ENCODE measurements around the gene MRPL2.

Gene MRPL2

DNA sequence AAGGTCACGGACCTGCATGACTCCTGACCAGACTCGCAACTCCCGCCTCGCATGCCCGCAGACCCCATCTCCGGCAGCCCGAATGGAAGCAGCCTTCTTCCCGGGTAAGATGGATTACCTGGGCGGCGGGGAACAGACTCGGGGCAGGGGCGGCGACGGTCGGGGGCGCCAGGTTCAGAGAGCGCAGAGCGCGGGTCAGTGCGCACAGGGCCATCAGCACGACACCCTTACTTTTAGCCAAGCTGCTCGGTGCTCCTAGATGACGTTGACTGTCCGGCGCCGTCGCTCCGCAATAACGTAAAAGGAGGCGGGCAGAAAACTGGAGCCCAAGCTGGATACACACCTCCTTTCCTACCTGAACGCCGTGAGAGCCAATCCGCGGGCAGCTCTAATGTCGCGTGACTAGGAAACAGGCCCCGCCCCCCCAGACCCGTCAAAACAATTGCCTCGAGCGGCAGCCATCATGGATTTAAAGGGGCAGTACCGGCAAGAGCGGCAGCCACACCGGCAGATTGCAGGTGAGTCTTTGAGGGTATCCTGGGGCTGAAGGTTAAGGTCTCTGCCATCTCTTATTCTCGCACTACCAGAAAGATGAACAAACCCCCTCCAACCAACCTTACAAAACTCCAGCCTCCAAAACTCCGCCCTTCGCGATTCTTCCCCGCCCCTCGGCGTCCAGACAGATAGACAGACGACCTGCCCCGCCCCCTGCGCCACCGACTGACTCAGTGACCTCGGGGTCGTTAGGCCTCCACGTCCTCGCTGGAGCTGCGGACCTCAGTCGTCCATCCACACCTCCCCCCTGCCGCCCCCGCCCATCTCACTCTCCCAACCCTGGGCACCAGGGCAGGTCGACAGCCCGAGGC, at the start of gene MRPL2, which contains the start of gene KLC4:
Gene MRPL2, minus strand, starts transcription at position 267 of the 866 bp plus-strand sequence. Its CDS starts 53 bp downstream, at position 214.
Gene KLC4, plus strand, starts transcription at position 464 of the 866 bp plus-strand sequence. CDS start 1,705 bp downstream, outside the sequence.
- DNase-seq (ENCODE audit: low read depth): peak; percentile 94

GRCh38 chr6:43107344-43108062, 48.3 kb upstream of the MRPL2 start:
- DNase-seq (ENCODE audit: low read depth): no peak

- DNase-seq (ENCODE audit: low read depth): no peak
Observed at GRCh38 chr6:43105538-43106222, 46.4 kb upstream of the MRPL2 start.

DNA sequence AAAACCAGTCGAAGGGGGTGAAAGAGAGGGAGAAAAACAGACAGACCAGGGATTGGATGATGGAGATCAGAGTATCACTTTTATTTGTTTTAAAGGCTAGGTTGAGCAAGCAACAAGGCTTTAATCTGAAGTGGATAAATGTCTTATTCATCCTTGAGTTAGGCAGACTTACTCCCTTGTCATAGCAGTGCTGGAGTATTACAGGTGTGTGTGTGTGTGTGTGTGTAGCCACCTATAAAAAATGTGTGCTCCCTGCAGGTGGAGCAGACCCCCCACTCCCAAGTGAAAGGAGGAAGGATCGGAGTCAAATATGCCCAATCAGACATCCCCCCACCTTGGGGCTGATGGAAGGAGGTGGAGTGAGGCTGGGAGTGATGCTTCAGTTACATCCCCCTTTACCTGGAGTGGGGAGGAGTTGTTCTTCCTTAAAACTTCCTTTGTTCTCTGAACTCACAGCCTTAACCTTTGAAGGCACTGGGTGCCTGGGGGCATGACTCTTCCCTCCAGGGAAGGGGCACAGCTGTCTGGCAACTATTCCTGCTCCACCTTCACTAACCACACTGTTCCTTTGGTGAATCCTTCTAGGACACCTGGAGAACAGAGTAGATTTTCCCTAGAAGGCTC, 44.1 kb upstream of the MRPL2 start:
- DNase-seq (ENCODE audit: low read depth): no peak

DNA sequence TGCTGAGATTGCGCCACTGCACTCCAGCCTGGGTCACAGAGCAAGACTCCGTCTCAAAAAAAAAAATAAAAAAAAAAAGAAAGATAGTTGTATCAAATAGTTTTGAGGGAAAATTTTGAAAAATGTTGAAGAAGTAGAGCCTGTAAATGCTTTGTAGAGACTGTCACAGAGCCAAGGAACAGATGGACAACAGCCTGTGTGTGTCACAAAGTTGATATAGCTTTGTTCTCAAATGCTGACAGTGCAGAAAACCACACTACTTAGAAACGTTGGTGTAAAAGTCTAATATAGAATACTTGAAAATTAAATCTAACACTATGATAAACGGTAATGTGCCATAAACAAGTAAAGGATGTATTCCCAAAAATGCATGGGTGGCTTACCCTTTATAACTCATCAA, 42.3 kb upstream of the MRPL2 start:
- no peak for DNase-seq (ENCODE audit: low read depth)

GRCh38 chr6:43097502-43097901, 38.3 kb upstream of the MRPL2 start:
- DNase-seq (ENCODE audit: low read depth): no peak

GRCh38 chr6:43097098-43097489, 37.9 kb upstream of the MRPL2 start:
- DNase-seq (ENCODE audit: low read depth): no peak

- DNase-seq (ENCODE audit: low read depth): no peak
Observed at GRCh38 chr6:43096451-43097097, 37.3 kb upstream of the MRPL2 start.

DNA sequence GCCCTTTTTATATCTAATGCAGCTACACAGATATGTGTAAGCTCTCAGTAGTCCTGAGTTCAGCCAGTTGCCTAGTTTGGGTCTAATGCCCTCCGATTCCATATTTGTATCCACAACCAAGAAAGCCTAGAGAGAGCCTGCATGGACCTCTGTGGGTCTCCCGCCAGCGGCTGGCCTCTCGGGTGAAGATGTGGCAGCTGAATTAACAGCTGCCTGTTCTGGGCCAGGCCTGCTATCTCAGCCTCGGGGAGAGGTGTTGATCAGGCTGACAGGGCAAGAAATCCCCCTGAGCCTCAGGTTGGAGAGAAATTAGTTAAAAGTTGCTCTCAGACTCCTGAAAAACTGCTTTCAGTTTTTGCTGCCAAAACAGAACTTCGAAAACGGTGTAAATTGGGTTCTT, 36.7 kb upstream of the MRPL2 start:
- DNase-seq (ENCODE audit: low read depth): no peak

DNA sequence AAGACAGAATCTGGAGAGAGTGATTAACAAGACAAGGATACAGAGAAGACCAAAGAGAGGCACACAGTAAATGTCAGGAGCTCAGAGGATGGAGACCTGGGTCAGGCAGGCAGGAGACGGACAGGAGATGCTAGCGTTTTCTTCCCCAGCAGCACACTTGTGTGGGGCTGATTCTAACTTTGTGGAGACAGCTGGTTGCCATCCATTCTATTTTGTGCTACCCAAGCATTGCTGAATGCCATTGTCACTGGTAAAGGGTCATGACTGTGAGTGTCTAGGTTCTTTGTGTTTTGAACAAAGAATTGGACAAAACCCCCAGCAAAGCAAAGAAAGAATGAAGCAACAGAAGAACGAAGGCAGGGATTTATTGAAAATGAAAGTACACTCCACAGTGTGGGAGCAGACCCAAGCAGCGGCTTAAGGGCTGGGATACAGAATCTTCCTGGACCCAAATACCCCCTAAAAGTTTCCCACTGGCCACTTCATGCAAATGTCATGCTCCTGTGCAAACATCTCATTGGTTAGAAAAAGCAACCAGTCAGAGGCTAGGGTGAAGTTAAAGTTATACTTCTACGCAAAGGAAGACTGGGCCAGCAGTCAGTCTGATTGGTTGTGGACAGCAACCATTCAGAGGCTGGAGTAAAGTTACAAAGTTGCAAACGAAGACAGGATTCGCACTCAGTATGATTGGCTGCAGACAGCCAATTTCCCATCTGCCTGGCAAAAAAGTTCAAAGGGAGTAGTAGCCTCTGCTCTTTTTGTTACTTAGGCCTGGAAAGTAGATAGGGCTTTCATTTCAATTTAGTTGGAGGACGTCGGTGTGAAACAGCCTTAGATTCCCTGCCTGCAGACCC, 34.4 kb upstream of the MRPL2 start:
- no peak for DNase-seq (ENCODE audit: low read depth)

DNA sequence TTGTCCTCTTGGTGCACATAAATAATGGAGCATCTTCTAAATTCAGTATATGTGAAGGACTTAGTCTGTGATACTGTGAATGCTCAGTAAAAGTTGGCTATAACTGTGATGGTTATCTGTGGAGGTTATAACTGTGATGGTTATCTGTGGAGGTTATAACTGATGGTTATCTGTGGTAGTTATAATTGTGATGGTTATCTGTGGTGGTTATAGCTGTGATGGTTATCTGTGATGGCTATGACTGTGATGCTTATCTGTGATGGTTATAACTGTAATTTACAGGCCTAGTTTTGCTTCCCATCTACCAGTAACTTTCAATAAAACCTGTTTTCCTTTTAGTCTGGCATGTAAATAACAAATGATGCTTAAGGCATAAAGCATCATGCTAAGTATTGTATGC, 33.4 kb upstream of the MRPL2 start:
- DNase-seq (ENCODE audit: low read depth): no peak

- DNase-seq (ENCODE audit: low read depth): no peak
Observed at GRCh38 chr6:43091436-43091991, 32.3 kb upstream of the MRPL2 start.

DNA sequence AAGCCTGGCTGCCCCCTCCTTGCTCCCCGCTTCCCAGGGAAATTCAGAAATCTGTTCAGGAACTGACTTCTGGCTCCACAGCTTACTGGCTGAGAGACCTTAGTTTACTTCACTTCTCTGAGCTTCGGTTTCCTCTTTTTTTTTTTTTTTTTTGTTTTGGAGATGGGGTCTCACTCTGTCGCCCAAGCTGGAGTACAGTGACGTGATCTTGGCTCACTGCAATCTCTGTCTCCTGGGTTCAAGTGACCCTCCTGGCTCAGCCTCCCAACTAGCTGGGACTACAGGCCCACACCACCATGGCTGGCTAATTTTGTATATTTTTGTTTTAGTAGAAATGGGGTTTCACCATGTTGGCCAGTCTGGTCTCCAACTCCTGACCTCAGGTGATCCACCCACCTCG, 31.8 kb upstream of the MRPL2 start:
- no peak for DNase-seq (ENCODE audit: low read depth)

DNA sequence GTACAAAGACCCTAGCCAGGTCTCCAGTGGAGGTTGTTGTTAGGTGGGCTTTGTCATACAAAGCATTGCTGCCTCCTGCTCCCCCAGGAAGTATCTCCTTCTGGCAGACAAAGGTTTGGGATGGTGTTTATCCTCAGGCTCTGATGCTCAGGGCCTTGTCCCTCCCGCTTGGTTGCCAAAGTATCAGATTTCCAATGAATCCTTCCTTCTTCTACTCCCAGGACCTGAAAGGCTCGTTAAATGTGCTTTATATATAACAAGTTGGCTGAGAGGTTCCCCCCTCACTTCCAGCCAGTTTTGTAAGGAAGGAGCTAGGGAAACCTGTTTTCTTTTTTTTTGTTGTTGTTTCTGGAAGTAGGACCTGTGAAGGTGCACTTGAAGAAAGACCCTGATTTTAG, 31.3 kb upstream of the MRPL2 start:
- DNase-seq (ENCODE audit: low read depth): no peak

GRCh38 chr6:43089874-43090558, 30.8 kb upstream of the MRPL2 start:
- DNase-seq (ENCODE audit: low read depth): no peak

GRCh38 chr6:43089467-43089866, 30.2 kb upstream of the MRPL2 start:
- no peak for DNase-seq (ENCODE audit: low read depth)

- DNase-seq (ENCODE audit: low read depth): no peak
Observed at GRCh38 chr6:43088654-43089056, 29.4 kb upstream of the MRPL2 start.

DNA sequence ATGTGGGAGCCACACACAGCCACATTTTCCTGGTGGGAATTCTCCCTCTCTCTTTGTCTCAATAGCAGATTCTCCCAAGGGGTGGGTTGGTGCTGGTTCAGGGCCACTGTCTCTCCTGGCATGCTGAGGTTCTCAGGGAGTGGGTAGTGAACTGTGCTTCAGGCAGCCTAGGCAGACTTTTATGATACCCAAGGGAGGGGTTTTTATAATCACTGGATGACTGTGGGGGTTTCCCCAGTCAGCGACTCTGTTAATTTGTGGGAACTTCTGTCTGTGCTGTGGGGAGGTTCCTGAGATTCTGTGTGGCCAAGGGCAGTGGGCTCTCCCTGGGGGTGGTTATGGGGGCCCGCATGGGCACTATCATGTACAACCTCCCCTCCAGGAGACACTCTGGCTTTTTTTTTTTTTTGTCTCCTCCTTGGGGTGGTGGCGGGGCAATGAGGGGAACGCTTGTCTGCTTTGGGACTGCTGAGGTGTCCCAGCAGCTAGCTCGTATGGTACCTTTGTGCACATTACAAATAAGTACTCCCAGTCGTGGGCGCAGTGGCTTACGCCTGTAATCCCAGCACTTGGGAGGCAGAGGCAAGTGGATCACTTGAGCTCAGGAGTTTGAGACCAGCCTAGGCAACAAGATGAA, 26.9 kb upstream of the MRPL2 start:
- no peak for DNase-seq (ENCODE audit: low read depth)
